Measurements from ENCODE around the gene TTLL13. TPM values are rescaled to one million over a fixed set of nuclear protein-coding genes. Genes with fewer than 3 reads are reported as not detected.

TTLL13 gene
- total RNA-seq, 1 experiment from 2014 or later = 0.14 TPM

GRCh38 chr15:90211009-90211408 lies 38.3 kb upstream of the TTLL13 start:
- Histone ChIP-seq H3K36me3 (replicated peaks; ENCODE audit: control insufficient read depth, insufficient read depth, low read length) (no peaks in the 10 kb centered on the region; the same call in 1 of the 2 replicates), H3K27me3 (ENCODE audit: control insufficient read depth, insufficient read depth, low read length) (no peaks in the 10 kb centered on the region), H3K4me3 (ENCODE audit: insufficient read depth, low read depth, low read length) (no peak overlapping the region)
- DNase-seq = no peak

DNA sequence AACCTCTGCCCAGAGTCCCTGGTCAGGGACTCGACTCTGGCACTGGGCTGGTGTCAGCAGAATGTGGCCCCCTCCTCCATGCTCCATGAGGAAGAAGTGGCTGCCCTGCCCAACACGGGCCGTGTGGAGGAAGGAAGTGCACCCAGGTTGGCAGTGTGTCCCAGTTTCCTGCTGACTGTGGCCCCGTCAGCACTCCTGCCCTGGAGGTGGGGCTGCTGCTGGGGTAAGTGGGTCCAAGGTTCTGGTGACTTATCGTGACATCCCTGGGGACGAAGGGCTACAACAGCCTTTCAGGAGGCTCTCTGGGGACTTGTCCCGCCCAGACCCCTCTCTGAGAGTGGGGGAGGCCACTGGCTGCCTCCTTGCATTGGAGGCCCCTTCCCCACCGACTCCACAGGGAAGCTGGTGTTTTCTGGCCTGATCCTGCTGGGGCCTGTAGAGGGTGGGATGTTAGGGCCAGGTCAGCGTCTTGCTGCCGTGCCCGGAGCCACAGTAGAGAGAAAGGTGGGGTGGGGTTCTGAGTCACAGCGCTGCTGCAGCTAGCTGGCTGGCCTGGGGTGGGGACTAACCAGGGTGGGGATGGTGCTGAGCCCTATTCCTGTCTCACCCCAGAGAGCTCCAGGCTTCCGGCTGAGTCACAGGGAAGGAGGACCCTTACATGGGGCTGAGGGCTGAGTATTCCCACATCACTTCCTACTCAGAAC lies 37.8 kb upstream of the TTLL13 start:
- Histone ChIP-seq H3K36me3 (replicated peaks; ENCODE audit: control insufficient read depth, insufficient read depth, low read length) (no peaks in the 10 kb centered on the region; the same call in 1 of the 2 replicates), H3K4me3 (ENCODE audit: insufficient read depth, low read depth, low read length) (no peak overlapping the region), H3K27me3 (ENCODE audit: control insufficient read depth, insufficient read depth, low read length) (no peaks in the 10 kb centered on the region)
- peak; percentile 62 for DNase-seq

DNA sequence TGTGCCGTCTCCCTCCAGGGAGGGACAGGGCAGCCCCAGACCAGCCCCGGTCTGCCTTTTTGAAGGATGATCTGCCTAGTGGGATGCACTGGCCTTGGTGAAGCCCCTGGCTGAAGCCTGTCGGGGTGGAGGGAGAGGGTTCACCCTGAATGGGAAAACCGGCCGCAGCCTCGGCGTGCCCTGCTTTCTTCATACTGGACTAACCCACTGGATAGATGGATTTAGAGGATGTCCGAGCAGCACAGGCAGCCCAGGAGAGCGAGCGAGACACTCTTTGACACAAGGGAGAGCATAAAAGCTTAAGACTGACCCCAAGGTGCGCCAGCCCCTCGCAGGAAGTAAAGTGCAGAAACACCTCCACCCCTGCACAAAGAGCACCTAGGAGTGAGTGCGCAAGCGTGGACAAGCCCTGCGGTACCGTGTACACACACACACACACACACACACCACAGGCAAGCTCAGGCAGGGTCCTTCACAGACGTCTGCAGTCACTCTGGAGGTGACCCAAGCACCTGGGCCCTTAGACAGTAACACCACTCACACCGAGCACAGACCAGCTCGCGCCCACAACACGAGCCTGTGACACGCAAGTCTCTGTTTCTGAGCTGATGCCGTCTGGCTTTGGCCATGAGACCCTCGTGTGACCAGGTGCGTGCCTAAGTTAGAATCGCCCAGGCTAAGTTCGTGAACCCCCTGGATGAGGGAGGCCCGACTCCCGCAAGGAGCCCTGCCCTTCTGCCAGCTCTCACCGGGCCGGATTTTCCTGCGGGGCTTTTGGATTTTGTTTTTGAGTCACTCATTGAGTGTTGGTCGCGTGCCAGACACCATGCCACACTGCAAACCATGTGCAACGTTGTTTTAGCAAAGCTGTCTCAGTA lies 36.9 kb upstream of the TTLL13 start:
- H3K4me3 ChIP-seq (ENCODE audit: insufficient read depth, low read depth, low read length) = no peak overlapping the region
- no peak for DNase-seq
- H3K36me3 ChIP-seq (replicated peaks; ENCODE audit: control insufficient read depth, insufficient read depth, low read length) = peaks cover 1% of the 10 kb centered on the region
- H3K27me3 ChIP-seq (ENCODE audit: control insufficient read depth, insufficient read depth, low read length) = no peaks in the 10 kb centered on the region

- peaks cover 5% of the 10 kb centered on the region for H3K36me3 ChIP-seq (replicated peaks; ENCODE audit: control insufficient read depth, insufficient read depth, low read length)
- H3K27me3 ChIP-seq (ENCODE audit: control insufficient read depth, insufficient read depth, low read length) = no peaks in the 10 kb centered on the region
- no peak overlapping the region for H3K4me3 ChIP-seq (ENCODE audit: insufficient read depth, low read depth, low read length)
Observed at GRCh38 chr15:90213122-90213817, 36.1 kb upstream of the TTLL13 start.

DNA sequence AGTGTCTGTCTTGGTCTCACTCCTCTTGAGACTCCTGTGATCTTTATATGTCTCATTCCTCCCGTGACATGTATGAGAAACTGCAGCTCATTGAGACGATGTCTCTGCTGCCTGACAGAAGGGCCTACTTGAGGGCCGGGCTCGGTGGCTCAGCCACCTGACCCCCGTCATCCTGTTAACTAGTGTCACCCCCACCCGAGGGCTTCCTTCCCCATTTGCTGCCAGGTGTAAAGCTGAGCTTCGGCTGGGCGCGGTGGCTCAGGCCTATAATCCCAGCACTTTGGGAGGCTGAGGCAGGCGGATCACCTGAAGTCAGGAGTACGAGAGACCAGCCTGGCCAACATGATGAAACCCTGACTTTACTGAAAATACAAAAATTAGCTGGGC lies 35.5 kb upstream of the TTLL13 start:
- H3K27me3 ChIP-seq (ENCODE audit: control insufficient read depth, insufficient read depth, low read length) = no peaks in the 10 kb centered on the region
- peaks cover 5% of the 10 kb centered on the region for H3K36me3 ChIP-seq (replicated peaks; ENCODE audit: control insufficient read depth, insufficient read depth, low read length)
- no peak overlapping the region for H3K4me3 ChIP-seq (ENCODE audit: insufficient read depth, low read depth, low read length)
- DNase-seq = no peak

More at GRCh38 chr15:90213122-90213817, 36.1 kb upstream of the TTLL13 start:
- DNase-seq = no peak

DNA sequence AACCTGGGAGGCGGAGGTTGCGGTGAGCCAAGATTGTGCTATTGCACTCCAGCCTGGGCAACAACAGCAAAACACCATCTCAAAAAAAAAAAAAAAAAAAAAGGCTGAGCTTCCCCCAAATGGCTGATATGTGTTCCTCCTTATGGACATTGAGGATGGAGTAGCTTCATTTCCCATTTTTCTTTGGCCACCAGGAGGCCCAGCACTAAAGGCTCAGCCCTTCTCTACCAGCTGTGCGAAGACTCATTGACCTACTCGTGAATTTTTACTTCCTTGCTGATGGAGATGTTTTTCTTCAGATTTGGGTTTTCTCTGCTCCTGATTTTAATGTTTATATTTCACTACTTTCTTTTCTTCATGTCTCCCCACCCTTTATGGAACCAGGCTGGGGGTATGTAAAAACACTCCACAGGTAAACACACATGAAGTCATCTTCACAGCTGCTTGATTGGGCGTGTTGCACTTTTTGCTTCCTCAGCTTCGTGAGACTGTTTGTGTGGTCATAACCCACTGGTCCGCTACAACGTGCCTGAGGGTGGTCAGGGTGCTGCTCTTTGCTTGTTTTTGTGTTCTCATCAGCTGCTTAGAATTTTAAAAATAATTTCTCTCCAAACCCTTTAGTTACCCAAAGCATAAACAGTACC lies 34.7 kb upstream of the TTLL13 start:
- Histone ChIP-seq H3K4me3 (ENCODE audit: insufficient read depth, low read depth, low read length) (no peak overlapping the region), H3K27me3 (ENCODE audit: control insufficient read depth, insufficient read depth, low read length) (no peaks in the 10 kb centered on the region), H3K36me3 (replicated peaks; ENCODE audit: control insufficient read depth, insufficient read depth, low read length) (peaks cover 5% of the 10 kb centered on the region)
- peak; percentile 66 for DNase-seq

- Histone ChIP-seq H3K4me3 (ENCODE audit: insufficient read depth, low read depth, low read length) (no peak overlapping the region), H3K36me3 (replicated peaks; ENCODE audit: control insufficient read depth, insufficient read depth, low read length) (peaks cover 9% of the 10 kb centered on the region), H3K27me3 (ENCODE audit: control insufficient read depth, insufficient read depth, low read length) (no peaks in the 10 kb centered on the region)
- DNase-seq = no peak
Observed at GRCh38 chr15:90217671-90218394, 31.5 kb upstream of the TTLL13 start.

GRCh38 chr15:90219421-90220141 lies 29.8 kb upstream of the TTLL13 start:
- H3K4me3 ChIP-seq (ENCODE audit: insufficient read depth, low read depth, low read length) = no peak overlapping the region
- DNase-seq = peak; percentile 96
- H3K27me3 ChIP-seq (ENCODE audit: control insufficient read depth, insufficient read depth, low read length) = no peaks in the 10 kb centered on the region
- peaks cover 19% of the 10 kb centered on the region for H3K36me3 ChIP-seq (replicated peaks; ENCODE audit: control insufficient read depth, insufficient read depth, low read length)

DNA sequence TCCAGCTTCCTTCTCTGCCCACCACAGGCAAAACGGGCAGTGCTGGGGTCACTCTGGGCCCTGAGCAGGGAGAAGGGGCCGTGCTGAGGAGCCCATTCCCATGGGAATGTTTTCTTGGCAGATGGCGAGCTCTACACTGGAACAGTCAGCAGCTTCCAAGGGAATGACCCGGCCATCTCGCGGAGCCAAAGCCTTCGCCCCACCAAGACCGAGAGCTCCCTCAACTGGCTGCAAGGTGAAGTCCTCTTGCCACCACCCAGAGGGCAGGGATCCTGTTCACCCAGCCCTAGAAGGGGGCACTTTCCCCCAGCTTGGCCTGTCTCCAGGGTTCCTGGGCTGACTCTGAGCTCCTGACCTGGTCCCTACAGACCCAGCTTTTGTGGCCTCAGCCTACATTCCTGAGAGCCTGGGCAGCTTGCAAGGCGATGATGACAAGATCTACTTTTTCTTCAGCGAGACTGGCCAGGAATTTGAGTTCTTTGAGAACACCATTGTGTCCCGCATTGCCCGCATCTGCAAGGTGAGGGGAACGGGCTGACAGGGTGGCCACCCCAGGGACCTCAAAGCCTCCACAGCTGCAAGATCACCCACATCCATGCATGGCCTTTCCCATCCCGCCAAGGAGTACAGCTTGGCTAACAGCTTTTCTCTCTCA lies 28.0 kb upstream of the TTLL13 start:
- Histone ChIP-seq H3K36me3 (replicated peaks; ENCODE audit: control insufficient read depth, insufficient read depth, low read length) (peaks cover 27% of the 10 kb centered on the region), H3K27me3 (ENCODE audit: control insufficient read depth, insufficient read depth, low read length) (no peaks in the 10 kb centered on the region), H3K4me3 (ENCODE audit: insufficient read depth, low read depth, low read length) (no peak overlapping the region)
- peak; percentile 95 for DNase-seq

- no peak overlapping the region for H3K4me3 ChIP-seq (ENCODE audit: insufficient read depth, low read depth, low read length)
- no peaks in the 10 kb centered on the region for H3K27me3 ChIP-seq (ENCODE audit: control insufficient read depth, insufficient read depth, low read length)
- no peak for DNase-seq
- peaks cover 28% of the 10 kb centered on the region for H3K36me3 ChIP-seq (replicated peaks; ENCODE audit: control insufficient read depth, insufficient read depth, low read length)
Observed at GRCh38 chr15:90222547-90222946, 26.8 kb upstream of the TTLL13 start.

GRCh38 chr15:90223441-90224165 lies 25.8 kb upstream of the TTLL13 start:
- Histone ChIP-seq H3K27me3 (ENCODE audit: control insufficient read depth, insufficient read depth, low read length) (no peaks in the 10 kb centered on the region), H3K4me3 (ENCODE audit: insufficient read depth, low read depth, low read length) (no peak overlapping the region), H3K36me3 (replicated peaks; ENCODE audit: control insufficient read depth, insufficient read depth, low read length) (peaks cover 31% of the 10 kb centered on the region)
- DNase-seq = peak; percentile 37

- peak; percentile 43 for DNase-seq
- H3K27me3 ChIP-seq (ENCODE audit: control insufficient read depth, insufficient read depth, low read length) = no peaks in the 10 kb centered on the region
- peaks cover 35% of the 10 kb centered on the region for H3K36me3 ChIP-seq (replicated peaks; ENCODE audit: control insufficient read depth, insufficient read depth, low read length)
- H3K4me3 ChIP-seq (ENCODE audit: insufficient read depth, low read depth, low read length) = no peak overlapping the region
Observed at GRCh38 chr15:90225047-90225446, 24.3 kb upstream of the TTLL13 start.
